OCI-LY1 (cell line): ENCODE measurements around the gene MACIR.

Experiments used
- H2AFZ ChIP-seq: fragments of 200-600 bp; sonication (generic), shearing (Covaris generic); 2 replicates; pipeline ENCODE4 v1.6.0; 2014; ENCODE audit warnings: antibody characterized with exemption, mild to moderate bottlenecking, low read length
- H3F3A ChIP-seq: fragments of 200-600 bp; sonication (generic), shearing (Covaris generic); 2 replicates; pipeline ENCODE4 v1.6.0; 2014; ENCODE audit warnings: mild to moderate bottlenecking, antibody characterized with exemption, low read length, moderate library complexity; ENCODE audit not compliant: insufficient read depth
- H3K27ac ChIP-seq: fragments of 200-600 bp; sonication (generic); 2 replicates; pipeline ENCODE4 v1.5.1; 2014; ENCODE audit warnings: low read length, mixed run types, mild to moderate bottlenecking, low read depth; ENCODE audit not compliant: poor library complexity, severe bottlenecking
- H3K27me3 ChIP-seq: fragments of 200-600 bp; sonication (generic); 2 replicates; pipeline ENCODE4 v1.6.0; 2014; ENCODE audit warnings: antibody characterized with exemption, mild to moderate bottlenecking, low read length, moderate library complexity; ENCODE audit not compliant: insufficient read depth
- H3K36me3 ChIP-seq: fragments of 200-600 bp; sonication (generic); 2 replicates; pipeline ENCODE4 v1.6.1; 2014; ENCODE audit warnings: mild to moderate bottlenecking, antibody characterized with exemption, low read length, moderate library complexity, mixed read lengths; ENCODE audit not compliant: insufficient read depth
- H3K4me1 ChIP-seq: fragments of 200-600 bp; sonication (generic); 2 replicates; pipeline ENCODE4 v1.5.1; 2014; ENCODE audit warnings: mild to moderate bottlenecking, low read length, moderate library complexity; ENCODE audit not compliant: insufficient read depth, severe bottlenecking
- H3K4me2 ChIP-seq: fragments of 200-600 bp; sonication (generic), shearing (Covaris generic); 2 replicates; pipeline ENCODE4 v1.6.1; 2014; ENCODE audit warnings: low read length
- H3K4me3 ChIP-seq: fragments of 200-600 bp; sonication (generic); 2 replicates; pipeline ENCODE4 v1.5.1; 2014; ENCODE audit warnings: low read length, low read depth, mild to moderate bottlenecking, mixed read lengths; ENCODE audit not compliant: poor library complexity, severe bottlenecking
- H3K79me2 ChIP-seq: fragments of 200-600 bp; shearing (Covaris generic); 2 replicates; pipeline ENCODE4 v1.6.1; 2016; ENCODE audit warnings: mixed run types, low read length, mixed read lengths; ENCODE audit not compliant: insufficient read depth
- H3K9ac ChIP-seq: fragments of 200-600 bp; sonication (generic), shearing (Covaris generic); 2 replicates; pipeline ENCODE4 v1.6.1; 2014; ENCODE audit warnings: mild to moderate bottlenecking, low read length, mixed read lengths
- H3K9me2 ChIP-seq: fragments of 200-600 bp; sonication (generic), shearing (Covaris generic); 2 replicates; pipeline ENCODE4 v1.6.1; 2014; ENCODE audit warnings: low read depth, mild to moderate bottlenecking, low read length, mixed read lengths
- H3K9me3 ChIP-seq: fragments of 200-600 bp; shearing (Covaris generic); 2 replicates; pipeline ENCODE4 v1.6.1; 2014; ENCODE audit warnings: low read length, mixed read lengths
- H4K20me1 ChIP-seq: fragments of 200-600 bp; sonication (generic), shearing (Covaris generic); 2 replicates; pipeline ENCODE4 v1.6.0; 2016; ENCODE audit warnings: mild to moderate bottlenecking, low read length; ENCODE audit not compliant: insufficient read depth
- CTCF ChIP-seq: fragments of 200-600 bp; sonication (generic), shearing (Covaris generic); IDR thresholded peaks from 2 replicates; pipeline ENCODE4 v1.5.1; 2017; ENCODE audit warnings: mild to moderate bottlenecking, antibody characterized with exemption, low read length, moderate library complexity, mixed read lengths
- EZH2 ChIP-seq: fragments of 200-600 bp; sonication (generic), shearing (Covaris generic); IDR thresholded peaks from 2 replicates; pipeline ENCODE4 v1.8.0; 2017; ENCODE audit warnings: borderline replicate concordance, mixed run types, mild to moderate bottlenecking, antibody characterized with exemption, low read length, moderate library complexity, mixed read lengths

The MACIR gene

DNA sequence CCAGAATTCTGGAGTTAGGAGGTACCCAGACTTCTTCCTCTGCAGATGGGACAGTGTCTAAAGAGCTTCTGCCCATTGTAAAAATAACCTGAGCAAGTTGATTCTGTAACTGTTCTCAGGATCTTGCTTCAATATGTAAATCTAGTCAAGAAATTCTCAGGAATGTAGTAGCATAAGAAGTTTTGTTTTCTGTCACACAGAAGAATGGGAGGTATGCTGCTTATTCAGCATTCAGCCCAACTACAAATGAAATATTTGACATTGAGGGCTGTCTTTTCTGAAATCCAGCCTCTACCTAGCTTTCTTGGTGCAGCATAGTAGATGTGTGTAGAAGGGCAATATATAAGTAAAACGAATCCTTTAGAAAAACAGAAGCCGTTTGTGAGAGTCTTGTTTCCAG is 13.8 kb downstream of the MACIR start:
- H3K36me3 ChIP-seq: 0 out of 2 replicates have a peak, but pooled peaks cover 6% of the 10 kb centered on the region
- no peak overlapping the region for H2AFZ ChIP-seq
- no peaks in the 10 kb centered on the region for H3F3A ChIP-seq
- H3K4me3 ChIP-seq: no peak overlapping the region
- no peaks in the 10 kb centered on the region for H3K27me3 ChIP-seq
- TF ChIP-seq EZH2 (no peak), CTCF (no peak)
- H4K20me1 ChIP-seq: no peaks in the 10 kb centered on the region
- H3K9me2 ChIP-seq: no peaks in the 10 kb centered on the region
- H3K4me1 ChIP-seq: no peaks in the 10 kb centered on the region
- no peak overlapping the region for H3K9ac ChIP-seq
- H3K9me3 ChIP-seq: no peaks in the 10 kb centered on the region
- no peaks in the 10 kb centered on the region for H3K79me2 ChIP-seq
- no peak overlapping the region for H3K27ac ChIP-seq
- H3K4me2 ChIP-seq: no peak overlapping the region

DNA sequence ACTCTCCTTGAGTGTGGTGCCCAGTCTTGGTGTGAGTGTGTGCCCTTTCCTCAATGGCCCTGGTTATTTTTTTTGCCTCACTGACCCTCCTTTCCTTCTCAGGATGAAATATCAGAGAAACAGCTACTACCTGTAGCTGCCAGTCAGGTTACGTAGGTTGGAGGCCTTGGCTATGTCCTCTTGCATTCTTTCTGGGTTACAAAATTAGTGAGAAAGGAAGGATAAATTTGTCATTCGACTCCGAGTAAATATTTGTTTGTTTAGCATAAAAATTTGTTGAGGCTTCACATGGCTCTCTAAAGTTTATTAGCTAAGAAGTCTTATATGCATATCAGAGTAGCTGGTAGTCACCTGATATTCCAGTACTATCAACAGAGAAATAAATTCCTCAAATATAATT is 15.4 kb downstream of the MACIR start:
- TF ChIP-seq CTCF (no peak), EZH2 (no peak)
- H3F3A ChIP-seq: no peaks in the 10 kb centered on the region
- H3K9me2 ChIP-seq: no peaks in the 10 kb centered on the region
- no peaks in the 10 kb centered on the region for H3K79me2 ChIP-seq
- no peak overlapping the region for H3K27ac ChIP-seq
- 0 out of 2 replicates have a peak, but pooled peaks cover 6% of the 10 kb centered on the region for H3K36me3 ChIP-seq
- H3K27me3 ChIP-seq: no peaks in the 10 kb centered on the region
- H2AFZ ChIP-seq: no peak overlapping the region
- no peaks in the 10 kb centered on the region for H4K20me1 ChIP-seq
- no peak overlapping the region for H3K9ac ChIP-seq
- no peak overlapping the region for H3K4me3 ChIP-seq
- H3K4me1 ChIP-seq: no peaks in the 10 kb centered on the region
- no peak overlapping the region for H3K4me2 ChIP-seq
- H3K9me3 ChIP-seq: no peaks in the 10 kb centered on the region

DNA sequence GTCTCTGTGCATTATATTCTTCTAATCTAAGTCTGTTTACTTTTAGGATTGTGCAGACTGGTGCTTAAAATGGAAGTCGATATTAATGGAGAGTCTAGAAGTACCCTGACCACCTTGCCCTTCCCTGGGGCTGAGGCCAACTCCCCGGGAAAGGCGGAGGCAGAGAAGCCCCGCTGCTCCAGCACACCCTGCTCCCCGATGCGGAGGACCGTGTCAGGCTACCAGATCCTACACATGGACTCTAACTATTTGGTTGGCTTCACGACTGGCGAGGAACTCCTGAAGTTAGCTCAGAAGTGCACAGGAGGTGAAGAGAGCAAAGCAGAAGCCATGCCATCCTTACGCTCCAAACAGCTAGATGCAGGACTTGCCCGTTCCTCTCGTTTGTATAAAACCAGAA is 17.3 kb downstream of the MACIR start:
- Histone ChIP-seq H3K9me3 (no peaks in the 10 kb centered on the region), H3K9me2 (no peaks in the 10 kb centered on the region), H3F3A (no peaks in the 10 kb centered on the region), H3K4me1 (no peaks in the 10 kb centered on the region), H3K27me3 (no peaks in the 10 kb centered on the region), H3K4me2 (no peak overlapping the region), H3K36me3 (0 out of 2 replicates have a peak, but pooled peaks cover 6% of the 10 kb centered on the region), H3K27ac (no peak overlapping the region), H3K79me2 (no peaks in the 10 kb centered on the region), H2AFZ (no peak overlapping the region), H3K9ac (no peak overlapping the region), H3K4me3 (no peak overlapping the region), H4K20me1 (no peaks in the 10 kb centered on the region)
- TF ChIP-seq CTCF (no peak), EZH2 (no peak)
